Urinary bladder (tissue), 4 donors: Measurements from ENCODE around the gene KCNE2. TPM values are rescaled to one million over a fixed set of nuclear protein-coding genes. Genes with fewer than 3 reads are reported as not detected.
"Not testable (repeated sequence)": the region's sequence is repeated elsewhere in the genome, so short reads cannot be mapped to it uniquely, and the experiment has no call there.

Experiments used
- DNase-seq: peaks from one replicate; pipeline ENCODE4 v3.0.0-alpha.2; 2015; ENCODE audit errors: extremely low spot score
- H3K27ac ChIP-seq: one replicate; pipeline ENCODE4 v1.5.1; 2013; ENCODE audit warnings: low read depth, mild to moderate bottlenecking, moderate library complexity
- H3K36me3 ChIP-seq: one replicate; pipeline ENCODE4 v1.6.1; 2013; ENCODE audit warnings: mild to moderate bottlenecking, moderate library complexity; ENCODE audit not compliant: insufficient read depth
- H3K4me1 ChIP-seq: one replicate; pipeline ENCODE4 v1.6.1; 2013; ENCODE audit warnings: mild to moderate bottlenecking, moderate library complexity; ENCODE audit not compliant: insufficient read depth
- H3K4me3 ChIP-seq: one replicate; pipeline ENCODE4 v1.5.1; 2013; ENCODE audit warnings: low read depth, low read length
- WGBS: extraction: QIAGEN DNeasy Blood & Tissue Kit; methylation state at CpG from one replicate; pipeline ENCODE4 v1.1.7; 2013; 5-methylcytosine and 5-hydroxymethylcytosine counted together
- polyA plus RNA-seq: library from polyadenylated mRNA; stranded (reverse); fragments of 200-250 nt; gene quantifications from one replicate; pipeline ENCODE4 v1.2.3, GENCODE V29; 2013
- total RNA-seq: library from RNA; depleted of rRNA; stranded (reverse); fragments of >200 nt; gene quantifications from one replicate; pipeline ENCODE4 v1.2.3, GENCODE V29; 2014
- donor health status: healthy with polysubstance abuse.
- donor health status: healthy.

KCNE2 gene
- total and polyA plus RNA-seq, 2 donors: 0.13 TPM; not detected in 1

GRCh38 chr21:34360488-34361241 lies 3.1 kb upstream of the KCNE2 start:
- no peak overlapping the region for H3K4me3 ChIP-seq
- no peak overlapping the region for H3K27ac ChIP-seq
- WGBS: 91% methylated on average over 12 of the region's 12 CpGs
- no peak for DNase-seq
- H3K4me1 ChIP-seq: no peaks in the 10 kb centered on the region
- no peaks in the 10 kb centered on the region for H3K36me3 ChIP-seq

- WGBS: 24% methylated on average over 3 of the region's 3 CpGs
- H3K4me1 ChIP-seq: no peaks in the 10 kb centered on the region
- H3K4me3 ChIP-seq: no peak overlapping the region
- H3K36me3 ChIP-seq: no peaks in the 10 kb centered on the region
- DNase-seq: no peak
- H3K27ac ChIP-seq: no peak overlapping the region
Observed at GRCh38 chr21:34362136-34362444, 1.7 kb upstream of the KCNE2 start.

GRCh38 chr21:34362670-34363069 lies 1.1 kb upstream of the KCNE2 start:
- WGBS: 97% methylated on average over 3 of the region's 3 CpGs
- H3K4me3 ChIP-seq: no peak overlapping the region
- no peaks in the 10 kb centered on the region for H3K4me1 ChIP-seq
- no peak overlapping the region for H3K27ac ChIP-seq
- no peaks in the 10 kb centered on the region for H3K36me3 ChIP-seq
- no peak for DNase-seq

- no peak for DNase-seq
- Histone ChIP-seq H3K4me3 (no peak overlapping the region), H3K4me1 (no peaks in the 10 kb centered on the region), H3K36me3 (no peaks in the 10 kb centered on the region), H3K27ac (no peak overlapping the region)
Observed at GRCh38 chr21:34364921-34365320, 1.1 kb downstream of the KCNE2 start.

- Histone ChIP-seq H3K36me3 (no peaks in the 10 kb centered on the region), H3K4me1 (no peaks in the 10 kb centered on the region), H3K4me3 (no peak overlapping the region), H3K27ac (no peak overlapping the region)
- WGBS: 64% methylated on average over 6 of the region's 6 CpGs
- DNase-seq: no peak
Observed at GRCh38 chr21:34365809-34366208, 2.0 kb downstream of the KCNE2 start.

- Histone ChIP-seq H3K36me3 (no peaks in the 10 kb centered on the region), H3K27ac (no peak overlapping the region), H3K4me1 (no peaks in the 10 kb centered on the region), H3K4me3 (no peak overlapping the region)
- 60% methylated on average over 3 of the region's 3 CpGs for WGBS
- no peak for DNase-seq
Observed at GRCh38 chr21:34367320-34367935, 3.6 kb downstream of the KCNE2 start.

GRCh38 chr21:34369741-34370140 lies 5.9 kb downstream of the KCNE2 start:
- Histone ChIP-seq H3K36me3 (no peaks in the 10 kb centered on the region), H3K27ac (no peak overlapping the region), H3K4me1 (no peaks in the 10 kb centered on the region), H3K4me3 (no peak overlapping the region)
- no peak for DNase-seq
- 36% methylated on average over 1 of the region's 1 CpG for WGBS

GRCh38 chr21:34372321-34372720 lies 8.5 kb downstream of the KCNE2 start:
- no peak for DNase-seq
- 89% methylated on average over 5 of the region's 5 CpGs for WGBS
- Histone ChIP-seq H3K36me3 (no peaks in the 10 kb centered on the region), H3K4me3 (no peak overlapping the region), H3K4me1 (no peaks in the 10 kb centered on the region), H3K27ac (no peak overlapping the region)

- not testable (repeated sequence) for H3K27ac ChIP-seq, H3K4me1 ChIP-seq, DNase-seq, H3K36me3 ChIP-seq, H3K4me3 ChIP-seq
- WGBS: no CpG with 5 or more reads among the region's 8 CpGs
Observed at GRCh38 chr21:34374462-34374861, 10.7 kb downstream of the KCNE2 start.

GRCh38 chr21:34374940-34375618 lies 11.3 kb downstream of the KCNE2 start, which contains the start of gene SMIM11:
Gene SMIM11 (plus strand): TSS chr21:34375507. CDS start chr21:34379505, 3,998 bp downstream.
- WGBS: no CpG with 5 or more reads among the region's 49 CpGs
- H3K4me1 ChIP-seq, H3K27ac ChIP-seq, DNase-seq, H3K4me3 ChIP-seq, H3K36me3 ChIP-seq: not testable (repeated sequence)

- not testable (repeated sequence) for H3K36me3 ChIP-seq, H3K4me1 ChIP-seq, H3K4me3 ChIP-seq, DNase-seq, H3K27ac ChIP-seq
- no CpG with 5 or more reads among the region's 33 CpGs for WGBS
Observed at GRCh38 chr21:34375619-34375972, 11.8 kb downstream of the KCNE2 start.

- not testable (repeated sequence) for H3K27ac ChIP-seq, H3K36me3 ChIP-seq, H3K4me1 ChIP-seq, H3K4me3 ChIP-seq, DNase-seq
- WGBS: no CpG with 5 or more reads among the region's 2 CpGs
Observed at GRCh38 chr21:34383138-34383537, 19.3 kb downstream of the KCNE2 start.

- not testable (repeated sequence) for DNase-seq, H3K36me3 ChIP-seq, H3K27ac ChIP-seq, H3K4me3 ChIP-seq, H3K4me1 ChIP-seq
- no CpG with 5 or more reads among the region's 14 CpGs for WGBS
Observed at GRCh38 chr21:34383724-34384415, 20.1 kb downstream of the KCNE2 start.

- not testable (repeated sequence) for H3K36me3 ChIP-seq, H3K4me3 ChIP-seq, H3K4me1 ChIP-seq, H3K27ac ChIP-seq, DNase-seq
- no CpG with 5 or more reads among the region's 5 CpGs for WGBS
Observed at GRCh38 chr21:34400522-34400921, 36.7 kb downstream of the KCNE2 start.
